Measurements from ENCODE around the gene TTLL13. TPM values are rescaled to one million over a fixed set of nuclear protein-coding genes. Genes with fewer than 3 reads are reported as not detected.
A peak's percentile ranks its signal among the peaks of the same experiment; 100 is the strongest.
"Not testable (repeated sequence)": the region's sequence is repeated elsewhere in the genome, so short reads cannot be mapped to it uniquely, and the experiment has no call there.

TTLL13 gene
- total RNA-seq, 4 donors from 2014 or later: 0.27 TPM; not detected in 3

- H3K27ac ChIP-seq: no peak overlapping the region
- no peak for DNase-seq
- H3K4me3 ChIP-seq: no peak overlapping the region
- H3K9me3 ChIP-seq: no peaks in the 10 kb centered on the region
- in situ Hi-C loops (cut with MboI; ENCODE audit: low pct_ligation_motif_present in 1 of 4, low pct_unique_long_range_greater_than_20kb in 1 of 4, low sequenced_read_pairs in 3 of 4): no loop called here
- no peaks in the 10 kb centered on the region for H3K36me3 ChIP-seq
- H3K27me3 ChIP-seq: no peaks in the 10 kb centered on the region
- WGBS, 2 donors (ENCODE audit: low coverage in 1 of 2): 92% methylated on average over 7 of the region's 7 CpGs; no CpG with 5 or more reads in 1 of the 2 donors
- peaks cover 0 to 4% (median 0%) of the 10 kb centered on the region in 4 donors for H3K4me1 ChIP-seq
- TF ChIP-seq POLR2A (IDR thresholded peaks at IDR 0.05) (no peak), CTCF (IDR thresholded peaks at IDR 0.05) (no peak), POLR2AphosphoS5 (IDR thresholded peaks at IDR 0.05) (no peak), EP300 (IDR thresholded peaks at IDR 0.05; ENCODE audit: low read depth) (no peak)
- intact Hi-C loops (cut with DNase I; ENCODE audit: low total_unique reads): no loop called here
Measured at GRCh38 chr15:90257776-90258175, 8.4 kb downstream of the TTLL13 start.

GRCh38 chr15:90259524-90259923 lies 10.2 kb downstream of the TTLL13 start:
- in situ Hi-C loops (cut with MboI; ENCODE audit: low pct_ligation_motif_present in 1 of 4, low pct_unique_long_range_greater_than_20kb in 1 of 4, low sequenced_read_pairs in 3 of 4) (no loop called here), intact Hi-C loops (cut with DNase I; ENCODE audit: low total_unique reads) (no loop called here)
- no peaks in the 10 kb centered on the region for H3K27me3 ChIP-seq
- H3K27ac ChIP-seq: no peak overlapping the region
- no peak overlapping the region for H3K4me3 ChIP-seq
- no peak for DNase-seq
- H3K9me3 ChIP-seq: no peaks in the 10 kb centered on the region
- WGBS, 2 donors (ENCODE audit: low coverage in 1 of 2): 67 to 77% methylated on average over 5 of the region's 5 CpGs
- TF ChIP-seq EP300 (IDR thresholded peaks at IDR 0.05; ENCODE audit: low read depth) (no peak), POLR2AphosphoS5 (IDR thresholded peaks at IDR 0.05) (no peak), CTCF (IDR thresholded peaks at IDR 0.05) (no peak), POLR2A (IDR thresholded peaks at IDR 0.05) (no peak)
- H3K4me1 ChIP-seq: peaks cover 4 to 13% (median 5%) of the 10 kb centered on the region in 4 donors
- no peaks in the 10 kb centered on the region for H3K36me3 ChIP-seq

GRCh38 chr15:90260731-90261130 lies 11.4 kb downstream of the TTLL13 start:
- H3K9me3 ChIP-seq; H3K4me3 ChIP-seq; H3K27me3 ChIP-seq; DNase-seq; H3K36me3 ChIP-seq; in situ Hi-C loops (cut with MboI; ENCODE audit: low pct_ligation_motif_present in 1 of 4, low pct_unique_long_range_greater_than_20kb in 1 of 4, low sequenced_read_pairs in 3 of 4); intact Hi-C loops (cut with DNase I; ENCODE audit: low total_unique reads); H3K27ac ChIP-seq: not testable (repeated sequence)
- 87 to 93% methylated on average over 3 to 6 of the region's 6 CpGs for WGBS, 2 donors (ENCODE audit: low coverage in 1 of 2)
- peaks cover 8 to 19% (median 10%) of the 10 kb centered on the region in 4 donors for H3K4me1 ChIP-seq

- Histone ChIP-seq H3K36me3 (no peaks in the 10 kb centered on the region), H3K4me3 (no peak overlapping the region), H3K27me3 (no peaks in the 10 kb centered on the region), H3K9me3 (no peaks in the 10 kb centered on the region), H3K4me1 (peaks cover 10 to 23% (median 15%) of the 10 kb centered on the region in 4 donors), H3K27ac (peak overlapping the region in 2 of 4 donors; percentile 26 to 31)
- in situ Hi-C loops (cut with MboI; ENCODE audit: low pct_ligation_motif_present in 1 of 4, low pct_unique_long_range_greater_than_20kb in 1 of 4, low sequenced_read_pairs in 3 of 4): no loop called here
- DNase-seq: no peak
- 78 to 85% methylated on average over 5 of the region's 5 CpGs for WGBS, 2 donors (ENCODE audit: low coverage in 1 of 2)
- intact Hi-C loops (cut with DNase I; ENCODE audit: low total_unique reads): no loop called here
- TF ChIP-seq POLR2A (IDR thresholded peaks at IDR 0.05) (no peak), POLR2AphosphoS5 (IDR thresholded peaks at IDR 0.05) (no peak), CTCF (IDR thresholded peaks at IDR 0.05) (no peak), EP300 (IDR thresholded peaks at IDR 0.05; ENCODE audit: low read depth) (no peak)
Measured at GRCh38 chr15:90261811-90262210, 12.5 kb downstream of the TTLL13 start.

- Histone ChIP-seq H3K9me3 (no peaks in the 10 kb centered on the region), H3K4me1 (peaks cover 17 to 30% (median 21%) of the 10 kb centered on the region in 4 donors), H3K27ac (peak overlapping the region in 2 of 4 donors; percentile 26 to 31), H3K27me3 (no peaks in the 10 kb centered on the region), H3K36me3 (no peaks in the 10 kb centered on the region), H3K4me3 (no peak overlapping the region)
- no peak for DNase-seq
- 70 to 84% methylated on average over 2 to 5 of the region's 5 CpGs for WGBS, 2 donors (ENCODE audit: low coverage in 1 of 2)
- TF ChIP-seq POLR2AphosphoS5 (IDR thresholded peaks at IDR 0.05): no peak
- no peak for TF ChIP-seq POLR2A (IDR thresholded peaks at IDR 0.05)
- TF ChIP-seq CTCF (IDR thresholded peaks at IDR 0.05): no peak
- no peak for TF ChIP-seq EP300 (IDR thresholded peaks at IDR 0.05; ENCODE audit: low read depth)
- intact Hi-C loops (cut with DNase I; ENCODE audit: low total_unique reads) (no loop called here), in situ Hi-C loops (cut with MboI; ENCODE audit: low pct_ligation_motif_present in 1 of 4, low pct_unique_long_range_greater_than_20kb in 1 of 4, low sequenced_read_pairs in 3 of 4) (no loop called here)
Measured at GRCh38 chr15:90262426-90262825, 13.1 kb downstream of the TTLL13 start.
